ENCODE data around the gene COG1.

DNA sequence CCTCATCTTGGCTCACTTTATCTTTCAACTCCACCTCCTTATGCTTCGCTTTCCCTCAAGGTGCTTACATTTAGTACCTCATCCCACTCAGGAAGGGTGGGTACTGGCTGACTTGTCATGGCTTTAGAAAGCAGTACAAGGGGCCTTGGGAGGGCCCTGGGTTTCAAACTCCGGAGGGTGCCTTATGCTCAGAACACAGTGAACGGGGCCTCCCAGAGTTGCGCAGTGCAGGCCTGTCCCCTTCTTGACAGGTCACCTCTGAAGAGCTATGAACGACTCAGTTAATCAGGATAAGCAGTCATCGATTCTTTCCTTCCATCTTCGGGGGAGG lies 6.0 kb downstream of the COG1 start:
- TF ChIP-seq SOX6 (IDR thresholded peaks at IDR 0.05): no peak
- TF ChIP-seq, protein P1, sequence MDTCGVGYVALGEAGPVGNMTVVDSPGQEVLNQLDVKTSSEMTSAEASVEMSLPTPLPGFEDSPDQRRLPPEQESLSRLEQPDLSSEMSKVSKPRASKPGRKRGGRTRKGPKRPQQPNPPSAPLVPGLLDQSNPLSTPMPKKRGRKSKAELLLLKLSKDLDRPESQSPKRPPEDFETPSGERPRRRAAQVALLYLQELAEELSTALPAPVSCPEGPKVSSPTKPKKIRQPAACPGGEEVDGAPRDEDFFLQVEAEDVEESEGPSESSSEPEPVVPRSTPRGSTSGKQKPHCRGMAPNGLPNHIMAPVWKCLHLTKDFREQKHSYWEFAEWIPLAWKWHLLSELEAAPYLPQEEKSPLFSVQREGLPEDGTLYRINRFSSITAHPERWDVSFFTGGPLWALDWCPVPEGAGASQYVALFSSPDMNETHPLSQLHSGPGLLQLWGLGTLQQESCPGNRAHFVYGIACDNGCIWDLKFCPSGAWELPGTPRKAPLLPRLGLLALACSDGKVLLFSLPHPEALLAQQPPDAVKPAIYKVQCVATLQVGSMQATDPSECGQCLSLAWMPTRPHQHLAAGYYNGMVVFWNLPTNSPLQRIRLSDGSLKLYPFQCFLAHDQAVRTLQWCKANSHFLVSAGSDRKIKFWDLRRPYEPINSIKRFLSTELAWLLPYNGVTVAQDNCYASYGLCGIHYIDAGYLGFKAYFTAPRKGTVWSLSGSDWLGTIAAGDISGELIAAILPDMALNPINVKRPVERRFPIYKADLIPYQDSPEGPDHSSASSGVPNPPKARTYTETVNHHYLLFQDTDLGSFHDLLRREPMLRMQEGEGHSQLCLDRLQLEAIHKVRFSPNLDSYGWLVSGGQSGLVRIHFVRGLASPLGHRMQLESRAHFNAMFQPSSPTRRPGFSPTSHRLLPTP (IDR thresholded peaks at IDR 0.05; ENCODE audit: borderline replicate concordance, extremely low read depth, insufficient read length): no peak
- TF ChIP-seq, protein P2, sequence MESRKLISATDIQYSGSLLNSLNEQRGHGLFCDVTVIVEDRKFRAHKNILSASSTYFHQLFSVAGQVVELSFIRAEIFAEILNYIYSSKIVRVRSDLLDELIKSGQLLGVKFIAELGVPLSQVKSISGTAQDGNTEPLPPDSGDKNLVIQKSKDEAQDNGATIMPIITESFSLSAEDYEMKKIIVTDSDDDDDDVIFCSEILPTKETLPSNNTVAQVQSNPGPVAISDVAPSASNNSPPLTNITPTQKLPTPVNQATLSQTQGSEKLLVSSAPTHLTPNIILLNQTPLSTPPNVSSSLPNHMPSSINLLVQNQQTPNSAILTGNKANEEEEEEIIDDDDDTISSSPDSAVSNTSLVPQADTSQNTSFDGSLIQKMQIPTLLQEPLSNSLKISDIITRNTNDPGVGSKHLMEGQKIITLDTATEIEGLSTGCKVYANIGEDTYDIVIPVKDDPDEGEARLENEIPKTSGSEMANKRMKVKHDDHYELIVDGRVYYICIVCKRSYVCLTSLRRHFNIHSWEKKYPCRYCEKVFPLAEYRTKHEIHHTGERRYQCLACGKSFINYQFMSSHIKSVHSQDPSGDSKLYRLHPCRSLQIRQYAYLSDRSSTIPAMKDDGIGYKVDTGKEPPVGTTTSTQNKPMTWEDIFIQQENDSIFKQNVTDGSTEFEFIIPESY (CRISPR knock-in tag; IDR thresholded peaks at IDR 0.05): no peak
- TF ChIP-seq, protein P3, sequence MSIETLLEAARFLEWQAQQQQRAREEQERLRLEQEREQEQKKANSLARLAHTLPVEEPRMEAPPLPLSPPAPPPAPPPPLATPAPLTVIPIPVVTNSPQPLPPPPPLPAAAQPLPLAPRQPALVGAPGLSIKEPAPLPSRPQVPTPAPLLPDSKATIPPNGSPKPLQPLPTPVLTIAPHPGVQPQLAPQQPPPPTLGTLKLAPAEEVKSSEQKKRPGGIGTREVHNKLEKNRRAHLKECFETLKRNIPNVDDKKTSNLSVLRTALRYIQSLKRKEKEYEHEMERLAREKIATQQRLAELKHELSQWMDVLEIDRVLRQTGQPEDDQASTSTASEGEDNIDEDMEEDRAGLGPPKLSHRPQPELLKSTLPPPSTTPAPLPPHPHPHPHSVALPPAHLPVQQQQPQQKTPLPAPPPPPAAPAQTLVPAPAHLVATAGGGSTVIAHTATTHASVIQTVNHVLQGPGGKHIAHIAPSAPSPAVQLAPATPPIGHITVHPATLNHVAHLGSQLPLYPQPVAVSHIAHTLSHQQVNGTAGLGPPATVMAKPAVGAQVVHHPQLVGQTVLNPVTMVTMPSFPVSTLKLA (conservative IDR thresholded peaks at IDR 0.05): no peak
- TF ChIP-seq XRCC5 (IDR thresholded peaks at IDR 0.05; ENCODE audit: low read depth, low read length): no peak
- no peak for TF ChIP-seq POLR2AphosphoS5 (IDR thresholded peaks at IDR 0.05; ENCODE audit: control insufficient read depth, insufficient read depth, low read depth, low read length)
- no peak for TF ChIP-seq YY1 (IDR thresholded peaks at IDR 0.05; ENCODE audit: borderline replicate concordance in 1 of 3, control insufficient read depth in 1 of 3, extremely low read depth in 1 of 3, insufficient read depth in 3 of 3, insufficient read length in 1 of 3, insufficient replicate concordance in 2 of 3, low read depth in 1 of 3, low read length in 2 of 3)

Measured in K562 (cell line).